GM23338 (cell line): Measurements from ENCODE around the gene FBP1. TPM values are rescaled to one million over a fixed set of nuclear protein-coding genes. Genes with fewer than 3 reads are reported as not detected.

Experiments
- ATAC-seq: fragments of 200-7000 bp; cut with Tn5 transposase; 3 replicates; pipeline ENCODE4 v1.9.1; 2020
- DNase-seq: peaks from one replicate; pipeline ENCODE4 v3.0.0-alpha.2; 2015; ENCODE audit warnings: low spot score
- H2AFZ ChIP-seq: fragments of 200-600 bp; sonication (generic); 2 replicates; pipeline ENCODE4 v1.8.0; 2016; ENCODE audit warnings: antibody characterized with exemption, mild to moderate bottlenecking, moderate library complexity
- H3F3A ChIP-seq: fragments of 200-600 bp; sonication (generic); replicated peaks from 2 replicates; pipeline ENCODE4 v1.8.0; 2017; ENCODE audit warnings: antibody characterized with exemption, mixed run types, low read depth
- H3K27ac ChIP-seq: fragments of 200-600 bp; sonication (generic); 2 replicates; pipeline ENCODE4 v1.6.1; 2016; ENCODE audit warnings: low read depth
- H3K27me3 ChIP-seq: fragments of 200-600 bp; sonication (generic); 2 replicates; pipeline ENCODE4 v1.8.0; 2016; ENCODE audit warnings: mild to moderate bottlenecking, mixed run types, moderate library complexity; ENCODE audit not compliant: insufficient read depth
- H3K36me3 ChIP-seq: fragments of 200-600 bp; sonication (generic); 2 replicates; pipeline ENCODE4 v1.8.0; 2016; ENCODE audit warnings: mild to moderate bottlenecking; ENCODE audit not compliant: insufficient read depth
- H3K4me1 ChIP-seq: fragments of 200-600 bp; sonication (generic); 2 replicates; pipeline ENCODE4 v1.8.0; 2016; ENCODE audit warnings: mild to moderate bottlenecking, moderate library complexity; ENCODE audit not compliant: insufficient read depth
- H3K4me2 ChIP-seq: fragments of 200-600 bp; sonication (generic); 2 replicates; pipeline ENCODE4 v1.7.1; 2017; ENCODE audit warnings: mixed run types
- H3K4me3 ChIP-seq: fragments of 200-600 bp; sonication (generic); 2 replicates; pipeline ENCODE4 v1.6.1; 2016; ENCODE audit warnings: mixed run types
- H3K79me2 ChIP-seq: fragments of 200-600 bp; sonication (generic); replicated peaks from 2 replicates; pipeline ENCODE4 v1.8.0; 2017; ENCODE audit warnings: mild to moderate bottlenecking; ENCODE audit not compliant: insufficient read depth
- H3K9me2 ChIP-seq: fragments of 200-600 bp; sonication (generic); 2 replicates; pipeline ENCODE4 v1.8.0; 2017; ENCODE audit not compliant: insufficient read depth
- H4K20me1 ChIP-seq: fragments of 200-600 bp; sonication (generic); replicated peaks from 2 replicates; pipeline ENCODE4 v1.8.0; 2017; ENCODE audit warnings: mild to moderate bottlenecking; ENCODE audit not compliant: insufficient read depth
- H3K27ac Mint-ChIP-seq: 2 replicates; pipeline ENCODE4 v1.8.0; 2020; ENCODE audit warnings: inconsistent platforms, mild to moderate bottlenecking, moderate library complexity, mixed read lengths
- H3K27me3 Mint-ChIP-seq: 3 replicates; pipeline ENCODE4 v1.8.0; 2022; ENCODE audit warnings: low read depth, mild to moderate bottlenecking, moderate library complexity, mixed read lengths, inconsistent platforms; ENCODE audit not compliant: insufficient read depth, poor library complexity
- H3K36me3 Mint-ChIP-seq: 3 replicates; pipeline ENCODE4 v1.8.0; 2021; ENCODE audit warnings: low read depth, mild to moderate bottlenecking, inconsistent platforms, moderate library complexity, mixed read lengths
- H3K4me1 Mint-ChIP-seq: 3 replicates; pipeline ENCODE4 v1.8.0; 2020; ENCODE audit warnings: mild to moderate bottlenecking, inconsistent platforms, mixed read lengths
- H3K4me3 Mint-ChIP-seq: 3 replicates; pipeline ENCODE4 v1.8.0; 2021; ENCODE audit warnings: moderate library complexity, mild to moderate bottlenecking, inconsistent platforms, mixed read lengths
- H3K9me3 Mint-ChIP-seq: 3 replicates; pipeline ENCODE4 v1.8.0; 2020; ENCODE audit warnings: moderate library complexity, mild to moderate bottlenecking, inconsistent platforms, mixed read lengths
- CREB1 ChIP-seq: fragments of 250-450 bp; sonication (Bioruptor Pico); IDR thresholded peaks from 2 replicates; pipeline ENCODE4 v1.5.0; 2020; ENCODE audit warnings: low read depth, mild to moderate bottlenecking, moderate library complexity
- EZH2 ChIP-seq: fragments of 200-600 bp; sonication (generic); IDR thresholded peaks from one replicate; pipeline ENCODE4 v1.8.0; 2017; ENCODE audit warnings: antibody characterized with exemption, mild to moderate bottlenecking, low read depth; ENCODE audit not compliant: unreplicated experiment
- EZH2phosphoT487 ChIP-seq: fragments of 200-600 bp; sonication (generic); IDR thresholded peaks from one replicate; pipeline ENCODE4 v1.8.1; 2018; ENCODE audit warnings: antibody characterized with exemption; ENCODE audit not compliant: unreplicated experiment
- JUNB ChIP-seq: IDR thresholded peaks from one replicate; pipeline ENCODE4 v1.6.1; 2016; ENCODE audit warnings: antibody characterized with exemption; ENCODE audit not compliant: unreplicated experiment
- NANOG ChIP-seq: IDR thresholded peaks from 2 replicates; pipeline ENCODE4 v1.6.1; 2016; ENCODE audit warnings: antibody characterized with exemption, borderline replicate concordance
- POLR2AphosphoS5 ChIP-seq: IDR thresholded peaks from 2 replicates; pipeline ENCODE4 v1.6.1; 2016; ENCODE audit warnings: antibody characterized with exemption, low read depth
- STAT1 ChIP-seq: IDR thresholded peaks from one replicate; pipeline ENCODE4 v1.6.1; 2016; ENCODE audit warnings: antibody characterized with exemption; ENCODE audit not compliant: unreplicated experiment
- ZNF114 ChIP-seq: fragments of 250-450 bp; sonication (Bioruptor Pico); IDR thresholded peaks from 2 replicates; pipeline ENCODE4 v1.5.0; 2020; ENCODE audit warnings: mild to moderate bottlenecking, moderate library complexity
- ZNF331 ChIP-seq: fragments of 250-450 bp; sonication (Bioruptor Pico); IDR thresholded peaks from 2 replicates; pipeline ENCODE4 v1.5.0; 2020; ENCODE audit warnings: low read depth, mild to moderate bottlenecking, moderate library complexity
- polyA plus RNA-seq: library from polyadenylated mRNA; unstranded; fragments of >200 nt; fragmentation: Nextera tagmentation; extraction: Ambion mirVana; gene quantifications from 2 replicates; pipeline ENCODE4 v1.2.1, GENCODE V29; 2016
- total RNA-seq: library from RNA; depleted of rRNA; stranded (reverse); fragments of >200 nt; shearing (Covaris generic); gene quantifications from 2 replicates; pipeline ENCODE4 v1.2.3, GENCODE V29; 2014
- TF ChIP-seq, protein P1 (sequence below), 2 experiments: fragments of 200-600 bp in 1 of 2; sonication (generic) in 1 of 2; conservative IDR thresholded peaks; 2 replicates each; pipeline versions ENCODE4 v1.5.1 to v1.6.1; 2016 to 2017; ENCODE audit warnings: antibody characterized with exemption in 2 of 2, low read depth in 2 of 2, mild to moderate bottlenecking in 2 of 2, moderate library complexity in 1 of 2
- TF ChIP-seq, protein P2 (sequence below): IDR thresholded peaks from one replicate; pipeline ENCODE4 v1.6.1; 2018; ENCODE audit warnings: antibody characterized with exemption; ENCODE audit not compliant: unreplicated experiment
- TF ChIP-seq, protein P3 (sequence below): IDR thresholded peaks from 2 replicates; pipeline ENCODE4 v1.6.1; 2016; ENCODE audit warnings: antibody characterized with exemption
- TF ChIP-seq, protein P4 (sequence below): fragments of 250-450 bp; sonication (Bioruptor Pico); IDR thresholded peaks from 2 replicates; pipeline ENCODE4 v1.5.0; 2020; ENCODE audit warnings: mild to moderate bottlenecking, moderate library complexity

The FBP1 gene
- total and polyA plus RNA-seq, 2 experiments from 2014 or later = 3.0 to 3.3 TPM

DNA sequence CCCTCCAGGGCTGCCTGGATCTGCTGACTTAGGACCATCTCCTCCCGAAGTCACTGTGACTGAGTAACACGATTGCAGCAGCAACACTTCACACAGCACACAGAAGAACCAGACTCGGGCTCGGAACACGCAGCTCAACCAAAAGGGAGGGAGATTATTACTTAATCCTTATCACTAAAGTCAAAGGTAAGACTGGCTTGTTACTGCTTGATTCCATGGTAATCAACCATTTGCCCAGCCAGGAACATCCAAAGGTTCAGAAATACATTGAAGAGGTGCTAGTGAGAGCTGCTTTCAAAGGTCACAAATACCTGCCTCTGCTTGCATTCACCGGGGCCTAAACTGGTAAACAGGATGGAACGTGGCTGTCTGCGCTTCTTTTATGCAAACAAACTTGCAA lies 7.7 kb downstream of the FBP1 start:
- ATAC-seq = no peak; the same call in 2 of the 3 replicates
- Histone ChIP-seq H3K4me2 (0 out of 2 replicates have a peak overlapping the region, but pooled peaks have one; percentile 49), H3K27ac (no peak overlapping the region), H3K27me3 (peaks cover 12% of the 10 kb centered on the region; the same call in 1 of the 2 replicates), H3K4me1 (peaks cover 24% of the 10 kb centered on the region), H3K36me3 (no peaks in the 10 kb centered on the region), H3F3A (no peaks in the 10 kb centered on the region), H2AFZ (no peak overlapping the region; the same call in 1 of the 2 replicates), H3K9me2 (no peaks in the 10 kb centered on the region), H3K79me2 (no peaks in the 10 kb centered on the region), H3K4me3 (no peak overlapping the region), H4K20me1 (no peaks in the 10 kb centered on the region)
- Mint-ChIP-seq H3K36me3 (no peaks in the 10 kb centered on the region), H3K27me3 (peaks cover 9% of the 10 kb centered on the region), H3K9me3 (no peaks in the 10 kb centered on the region), H3K27ac (no peak overlapping the region), H3K4me1 (peaks cover 32% of the 10 kb centered on the region), H3K4me3 (no peak overlapping the region; the same call in 2 of the 3 replicates)
- DNase-seq = no peak
- no peak for TF ChIP-seq ZNF331 (CRISPR knock-in tag)
- TF ChIP-seq, protein P1, sequence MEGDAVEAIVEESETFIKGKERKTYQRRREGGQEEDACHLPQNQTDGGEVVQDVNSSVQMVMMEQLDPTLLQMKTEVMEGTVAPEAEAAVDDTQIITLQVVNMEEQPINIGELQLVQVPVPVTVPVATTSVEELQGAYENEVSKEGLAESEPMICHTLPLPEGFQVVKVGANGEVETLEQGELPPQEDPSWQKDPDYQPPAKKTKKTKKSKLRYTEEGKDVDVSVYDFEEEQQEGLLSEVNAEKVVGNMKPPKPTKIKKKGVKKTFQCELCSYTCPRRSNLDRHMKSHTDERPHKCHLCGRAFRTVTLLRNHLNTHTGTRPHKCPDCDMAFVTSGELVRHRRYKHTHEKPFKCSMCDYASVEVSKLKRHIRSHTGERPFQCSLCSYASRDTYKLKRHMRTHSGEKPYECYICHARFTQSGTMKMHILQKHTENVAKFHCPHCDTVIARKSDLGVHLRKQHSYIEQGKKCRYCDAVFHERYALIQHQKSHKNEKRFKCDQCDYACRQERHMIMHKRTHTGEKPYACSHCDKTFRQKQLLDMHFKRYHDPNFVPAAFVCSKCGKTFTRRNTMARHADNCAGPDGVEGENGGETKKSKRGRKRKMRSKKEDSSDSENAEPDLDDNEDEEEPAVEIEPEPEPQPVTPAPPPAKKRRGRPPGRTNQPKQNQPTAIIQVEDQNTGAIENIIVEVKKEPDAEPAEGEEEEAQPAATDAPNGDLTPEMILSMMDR (conservative IDR thresholded peaks at IDR 0.05; ENCODE audit: low read depth in 2 of 2) = no peak
- TF ChIP-seq EZH2 = no peak
- no peak for TF ChIP-seq CREB1 (CRISPR knock-in tag)
- no peak for TF ChIP-seq STAT1
- no peak for TF ChIP-seq ZNF114 (CRISPR knock-in tag)
- no peak for TF ChIP-seq JUNB
- TF ChIP-seq, protein P2, sequence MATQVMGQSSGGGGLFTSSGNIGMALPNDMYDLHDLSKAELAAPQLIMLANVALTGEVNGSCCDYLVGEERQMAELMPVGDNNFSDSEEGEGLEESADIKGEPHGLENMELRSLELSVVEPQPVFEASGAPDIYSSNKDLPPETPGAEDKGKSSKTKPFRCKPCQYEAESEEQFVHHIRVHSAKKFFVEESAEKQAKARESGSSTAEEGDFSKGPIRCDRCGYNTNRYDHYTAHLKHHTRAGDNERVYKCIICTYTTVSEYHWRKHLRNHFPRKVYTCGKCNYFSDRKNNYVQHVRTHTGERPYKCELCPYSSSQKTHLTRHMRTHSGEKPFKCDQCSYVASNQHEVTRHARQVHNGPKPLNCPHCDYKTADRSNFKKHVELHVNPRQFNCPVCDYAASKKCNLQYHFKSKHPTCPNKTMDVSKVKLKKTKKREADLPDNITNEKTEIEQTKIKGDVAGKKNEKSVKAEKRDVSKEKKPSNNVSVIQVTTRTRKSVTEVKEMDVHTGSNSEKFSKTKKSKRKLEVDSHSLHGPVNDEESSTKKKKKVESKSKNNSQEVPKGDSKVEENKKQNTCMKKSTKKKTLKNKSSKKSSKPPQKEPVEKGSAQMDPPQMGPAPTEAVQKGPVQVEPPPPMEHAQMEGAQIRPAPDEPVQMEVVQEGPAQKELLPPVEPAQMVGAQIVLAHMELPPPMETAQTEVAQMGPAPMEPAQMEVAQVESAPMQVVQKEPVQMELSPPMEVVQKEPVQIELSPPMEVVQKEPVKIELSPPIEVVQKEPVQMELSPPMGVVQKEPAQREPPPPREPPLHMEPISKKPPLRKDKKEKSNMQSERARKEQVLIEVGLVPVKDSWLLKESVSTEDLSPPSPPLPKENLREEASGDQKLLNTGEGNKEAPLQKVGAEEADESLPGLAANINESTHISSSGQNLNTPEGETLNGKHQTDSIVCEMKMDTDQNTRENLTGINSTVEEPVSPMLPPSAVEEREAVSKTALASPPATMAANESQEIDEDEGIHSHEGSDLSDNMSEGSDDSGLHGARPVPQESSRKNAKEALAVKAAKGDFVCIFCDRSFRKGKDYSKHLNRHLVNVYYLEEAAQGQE = no peak
- no peak for TF ChIP-seq POLR2AphosphoS5
- TF ChIP-seq, protein P3, sequence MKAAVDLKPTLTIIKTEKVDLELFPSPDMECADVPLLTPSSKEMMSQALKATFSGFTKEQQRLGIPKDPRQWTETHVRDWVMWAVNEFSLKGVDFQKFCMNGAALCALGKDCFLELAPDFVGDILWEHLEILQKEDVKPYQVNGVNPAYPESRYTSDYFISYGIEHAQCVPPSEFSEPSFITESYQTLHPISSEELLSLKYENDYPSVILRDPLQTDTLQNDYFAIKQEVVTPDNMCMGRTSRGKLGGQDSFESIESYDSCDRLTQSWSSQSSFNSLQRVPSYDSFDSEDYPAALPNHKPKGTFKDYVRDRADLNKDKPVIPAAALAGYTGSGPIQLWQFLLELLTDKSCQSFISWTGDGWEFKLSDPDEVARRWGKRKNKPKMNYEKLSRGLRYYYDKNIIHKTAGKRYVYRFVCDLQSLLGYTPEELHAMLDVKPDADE = no peak
- TF ChIP-seq EZH2phosphoT487 = no peak
- TF ChIP-seq NANOG = no peak
- TF ChIP-seq, protein P4, sequence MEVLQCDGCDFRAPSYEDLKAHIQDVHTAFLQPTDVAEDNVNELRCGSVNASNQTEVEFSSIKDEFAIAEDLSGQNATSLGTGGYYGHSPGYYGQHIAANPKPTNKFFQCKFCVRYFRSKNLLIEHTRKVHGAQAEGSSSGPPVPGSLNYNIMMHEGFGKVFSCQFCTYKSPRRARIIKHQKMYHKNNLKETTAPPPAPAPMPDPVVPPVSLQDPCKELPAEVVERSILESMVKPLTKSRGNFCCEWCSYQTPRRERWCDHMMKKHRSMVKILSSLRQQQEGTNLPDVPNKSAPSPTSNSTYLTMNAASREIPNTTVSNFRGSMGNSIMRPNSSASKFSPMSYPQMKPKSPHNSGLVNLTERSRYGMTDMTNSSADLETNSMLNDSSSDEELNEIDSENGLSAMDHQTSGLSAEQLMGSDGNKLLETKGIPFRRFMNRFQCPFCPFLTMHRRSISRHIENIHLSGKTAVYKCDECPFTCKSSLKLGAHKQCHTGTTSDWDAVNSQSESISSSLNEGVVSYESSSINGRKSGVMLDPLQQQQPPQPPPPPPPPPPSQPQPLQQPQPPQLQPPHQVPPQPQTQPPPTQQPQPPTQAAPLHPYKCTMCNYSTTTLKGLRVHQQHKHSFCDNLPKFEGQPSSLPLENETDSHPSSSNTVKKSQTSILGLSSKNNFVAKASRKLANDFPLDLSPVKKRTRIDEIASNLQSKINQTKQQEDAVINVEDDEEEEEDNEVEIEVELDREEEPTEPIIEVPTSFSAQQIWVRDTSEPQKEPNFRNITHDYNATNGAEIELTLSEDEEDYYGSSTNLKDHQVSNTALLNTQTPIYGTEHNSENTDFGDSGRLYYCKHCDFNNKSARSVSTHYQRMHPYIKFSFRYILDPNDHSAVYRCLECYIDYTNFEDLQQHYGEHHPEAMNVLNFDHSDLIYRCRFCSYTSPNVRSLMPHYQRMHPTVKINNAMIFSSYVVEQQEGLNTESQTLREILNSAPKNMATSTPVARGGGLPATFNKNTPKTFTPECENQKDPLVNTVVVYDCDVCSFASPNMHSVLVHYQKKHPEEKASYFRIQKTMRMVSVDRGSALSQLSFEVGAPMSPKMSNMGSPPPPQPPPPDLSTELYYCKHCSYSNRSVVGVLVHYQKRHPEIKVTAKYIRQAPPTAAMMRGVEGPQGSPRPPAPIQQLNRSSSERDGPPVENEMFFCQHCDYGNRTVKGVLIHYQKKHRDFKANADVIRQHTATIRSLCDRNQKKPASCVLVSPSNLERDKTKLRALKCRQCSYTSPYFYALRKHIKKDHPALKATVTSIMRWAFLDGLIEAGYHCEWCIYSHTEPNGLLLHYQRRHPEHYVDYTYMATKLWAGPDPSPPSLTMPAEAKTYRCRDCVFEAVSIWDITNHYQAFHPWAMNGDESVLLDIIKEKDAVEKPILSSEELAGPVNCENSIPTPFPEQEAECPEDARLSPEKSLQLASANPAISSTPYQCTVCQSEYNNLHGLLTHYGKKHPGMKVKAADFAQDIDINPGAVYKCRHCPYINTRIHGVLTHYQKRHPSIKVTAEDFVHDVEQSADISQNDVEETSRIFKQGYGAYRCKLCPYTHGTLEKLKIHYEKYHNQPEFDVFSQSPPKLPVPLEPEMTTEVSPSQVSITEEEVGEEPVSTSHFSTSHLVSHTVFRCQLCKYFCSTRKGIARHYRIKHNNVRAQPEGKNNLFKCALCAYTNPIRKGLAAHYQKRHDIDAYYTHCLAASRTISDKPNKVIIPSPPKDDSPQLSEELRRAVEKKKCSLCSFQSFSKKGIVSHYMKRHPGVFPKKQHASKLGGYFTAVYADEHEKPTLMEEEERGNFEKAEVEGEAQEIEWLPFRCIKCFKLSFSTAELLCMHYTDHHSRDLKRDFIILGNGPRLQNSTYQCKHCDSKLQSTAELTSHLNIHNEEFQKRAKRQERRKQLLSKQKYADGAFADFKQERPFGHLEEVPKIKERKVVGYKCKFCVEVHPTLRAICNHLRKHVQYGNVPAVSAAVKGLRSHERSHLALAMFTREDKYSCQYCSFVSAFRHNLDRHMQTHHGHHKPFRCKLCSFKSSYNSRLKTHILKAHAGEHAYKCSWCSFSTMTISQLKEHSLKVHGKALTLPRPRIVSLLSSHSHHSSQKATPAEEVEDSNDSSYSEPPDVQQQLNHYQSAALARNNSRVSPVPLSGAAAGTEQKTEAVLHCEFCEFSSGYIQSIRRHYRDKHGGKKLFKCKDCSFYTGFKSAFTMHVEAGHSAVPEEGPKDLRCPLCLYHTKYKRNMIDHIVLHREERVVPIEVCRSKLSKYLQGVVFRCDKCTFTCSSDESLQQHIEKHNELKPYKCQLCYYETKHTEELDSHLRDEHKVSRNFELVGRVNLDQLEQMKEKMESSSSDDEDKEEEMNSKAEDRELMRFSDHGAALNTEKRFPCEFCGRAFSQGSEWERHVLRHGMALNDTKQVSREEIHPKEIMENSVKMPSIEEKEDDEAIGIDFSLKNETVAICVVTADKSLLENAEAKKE (CRISPR knock-in tag) = no peak
